GM20000 (cell line): Measurements from ENCODE around the gene ATOSA.

Experiments used
- DNase-seq: peaks from one replicate; pipeline ENCODE4 v3.0.0; 2012; ENCODE audit warnings: low spot score
- TF ChIP-seq, protein P1 (sequence below): IDR thresholded peaks from 2 replicates; pipeline ENCODE4 v1.5.1; 2012; ENCODE audit warnings: mild to moderate bottlenecking, control low read depth; ENCODE audit errors: extremely low read depth, missing control alignments

Gene ATOSA

DNA sequence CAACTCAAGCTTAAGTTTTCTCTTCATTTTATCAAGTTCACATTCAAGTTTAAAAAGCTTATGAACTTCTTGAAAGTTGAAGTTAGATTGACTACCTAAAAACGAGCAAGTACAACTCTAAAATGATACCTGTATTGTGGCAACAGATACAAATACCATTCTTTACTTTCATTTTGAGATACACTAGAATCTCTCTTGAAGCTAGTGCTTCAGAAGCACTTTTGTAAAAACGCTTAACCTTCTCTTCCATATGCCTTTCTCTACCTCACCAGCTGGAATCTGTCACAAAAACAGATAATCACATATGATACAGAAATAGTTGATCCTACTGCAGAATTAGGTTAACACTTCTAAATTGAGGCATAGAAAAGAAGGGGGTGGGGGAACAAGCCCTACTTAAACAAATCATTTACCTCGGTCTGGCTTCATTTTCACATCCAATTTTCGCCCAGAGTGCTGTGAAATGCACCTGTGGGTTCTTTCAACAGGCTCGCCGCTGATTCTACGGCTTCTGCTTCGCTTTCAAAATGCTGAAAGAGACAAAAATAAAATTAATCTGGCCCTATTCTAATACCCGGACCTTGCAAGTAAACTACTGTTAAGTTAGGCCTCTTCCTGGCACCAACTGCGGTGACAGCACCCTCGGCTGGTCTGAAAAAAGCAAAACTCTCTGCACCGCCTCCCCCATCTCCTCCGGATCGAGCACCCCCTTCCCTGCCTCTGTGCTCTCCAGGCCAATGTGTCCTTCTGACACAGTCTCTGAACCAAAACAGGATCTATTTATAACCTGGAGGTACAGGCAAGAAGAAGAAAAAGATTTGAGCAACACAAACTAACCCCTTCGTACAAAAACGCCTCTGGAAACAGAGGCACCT, 1.4 kb downstream of the ATOSA start:
- TF ChIP-seq, protein P1, sequence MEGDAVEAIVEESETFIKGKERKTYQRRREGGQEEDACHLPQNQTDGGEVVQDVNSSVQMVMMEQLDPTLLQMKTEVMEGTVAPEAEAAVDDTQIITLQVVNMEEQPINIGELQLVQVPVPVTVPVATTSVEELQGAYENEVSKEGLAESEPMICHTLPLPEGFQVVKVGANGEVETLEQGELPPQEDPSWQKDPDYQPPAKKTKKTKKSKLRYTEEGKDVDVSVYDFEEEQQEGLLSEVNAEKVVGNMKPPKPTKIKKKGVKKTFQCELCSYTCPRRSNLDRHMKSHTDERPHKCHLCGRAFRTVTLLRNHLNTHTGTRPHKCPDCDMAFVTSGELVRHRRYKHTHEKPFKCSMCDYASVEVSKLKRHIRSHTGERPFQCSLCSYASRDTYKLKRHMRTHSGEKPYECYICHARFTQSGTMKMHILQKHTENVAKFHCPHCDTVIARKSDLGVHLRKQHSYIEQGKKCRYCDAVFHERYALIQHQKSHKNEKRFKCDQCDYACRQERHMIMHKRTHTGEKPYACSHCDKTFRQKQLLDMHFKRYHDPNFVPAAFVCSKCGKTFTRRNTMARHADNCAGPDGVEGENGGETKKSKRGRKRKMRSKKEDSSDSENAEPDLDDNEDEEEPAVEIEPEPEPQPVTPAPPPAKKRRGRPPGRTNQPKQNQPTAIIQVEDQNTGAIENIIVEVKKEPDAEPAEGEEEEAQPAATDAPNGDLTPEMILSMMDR: no peak
- DNase-seq: peak; percentile 49

GRCh38 chr15:52674831-52675230, 4.4 kb downstream of the ATOSA start:
- DNase-seq: no peak
- TF ChIP-seq, protein P1: no peak

DNA sequence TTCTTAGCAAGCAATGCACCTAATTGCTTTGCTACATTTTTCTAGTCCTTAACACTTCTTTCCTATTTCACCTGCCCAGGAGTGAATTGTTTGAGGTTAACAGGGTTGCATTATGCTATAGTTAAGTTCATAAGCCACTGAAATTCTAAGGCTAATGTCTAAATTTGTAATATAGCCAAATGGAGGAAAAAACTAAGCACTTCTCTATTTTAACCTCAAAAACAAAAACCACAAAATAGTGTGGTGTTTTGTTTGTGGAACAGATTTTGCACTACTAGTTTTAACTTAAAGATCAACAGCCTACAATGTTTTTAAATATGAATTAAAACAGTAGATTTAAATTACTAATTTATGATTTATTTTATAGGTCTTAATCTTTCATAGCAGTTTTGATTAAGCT, 5.5 kb downstream of the ATOSA start:
- no peak for DNase-seq
- TF ChIP-seq, protein P1: no peak

- no peak for DNase-seq
- TF ChIP-seq, protein P1: no peak
Measured at GRCh38 chr15:52673312-52673711, 5.9 kb downstream of the ATOSA start.

- TF ChIP-seq, protein P1: no peak
- no peak for DNase-seq
Measured at GRCh38 chr15:52672661-52673060, 6.5 kb downstream of the ATOSA start.

DNA sequence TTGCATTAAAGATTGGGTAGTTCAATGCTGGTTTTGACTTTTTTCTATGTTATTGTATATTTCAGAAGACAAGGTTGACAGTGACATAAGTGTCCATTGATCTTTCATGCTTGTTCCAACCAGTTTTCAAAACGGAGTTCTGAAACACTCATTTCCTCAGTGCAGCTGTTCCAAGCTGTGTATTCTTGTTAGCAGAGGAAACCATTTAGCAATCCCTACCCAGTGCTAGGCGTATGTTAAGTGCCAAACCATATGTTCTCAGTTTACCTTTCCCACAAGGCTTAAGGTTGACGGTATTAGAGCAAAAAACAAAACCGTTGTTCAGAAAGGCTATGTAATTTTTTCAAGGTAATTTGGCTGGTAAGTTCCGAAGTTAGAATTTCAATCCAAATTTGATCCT, 9.1 kb downstream of the ATOSA start:
- DNase-seq: no peak
- TF ChIP-seq, protein P1: no peak

DNA sequence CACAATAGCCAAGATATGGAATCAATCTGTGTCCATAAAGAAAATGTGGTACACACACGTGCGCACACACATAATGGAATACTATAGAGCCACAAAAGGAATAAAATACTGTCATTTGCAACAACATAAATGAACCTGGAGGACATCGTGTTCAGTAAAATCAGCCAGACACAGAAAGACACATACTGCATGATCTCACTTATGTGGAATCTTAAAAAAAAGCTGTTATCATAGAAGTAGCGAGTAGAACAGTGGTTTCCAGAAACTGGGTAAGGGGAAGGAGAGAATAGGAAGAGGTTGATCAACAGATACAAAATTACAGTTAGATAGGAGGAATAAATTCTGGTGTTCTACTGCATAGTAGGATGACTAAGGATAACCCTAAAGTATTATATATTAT, 11.1 kb downstream of the ATOSA start:
- no peak for DNase-seq
- TF ChIP-seq, protein P1: no peak
